NK-92 treated with Interleukin-12 subunit alpha and Interleukin-12 subunit beta, amount 100 ng/mL, for 24 hours (cell line): ENCODE data around the gene HORMAD2.
"Not testable (repeated sequence)": the region's sequence is repeated elsewhere in the genome, so short reads cannot be mapped to it uniquely, and the experiment has no call there.

Source experiments
- DNase-seq: peaks from one replicate; lab custom pipeline; 2025; lab: John Stamatoyannopoulos, UW

The HORMAD2 gene

DNA sequence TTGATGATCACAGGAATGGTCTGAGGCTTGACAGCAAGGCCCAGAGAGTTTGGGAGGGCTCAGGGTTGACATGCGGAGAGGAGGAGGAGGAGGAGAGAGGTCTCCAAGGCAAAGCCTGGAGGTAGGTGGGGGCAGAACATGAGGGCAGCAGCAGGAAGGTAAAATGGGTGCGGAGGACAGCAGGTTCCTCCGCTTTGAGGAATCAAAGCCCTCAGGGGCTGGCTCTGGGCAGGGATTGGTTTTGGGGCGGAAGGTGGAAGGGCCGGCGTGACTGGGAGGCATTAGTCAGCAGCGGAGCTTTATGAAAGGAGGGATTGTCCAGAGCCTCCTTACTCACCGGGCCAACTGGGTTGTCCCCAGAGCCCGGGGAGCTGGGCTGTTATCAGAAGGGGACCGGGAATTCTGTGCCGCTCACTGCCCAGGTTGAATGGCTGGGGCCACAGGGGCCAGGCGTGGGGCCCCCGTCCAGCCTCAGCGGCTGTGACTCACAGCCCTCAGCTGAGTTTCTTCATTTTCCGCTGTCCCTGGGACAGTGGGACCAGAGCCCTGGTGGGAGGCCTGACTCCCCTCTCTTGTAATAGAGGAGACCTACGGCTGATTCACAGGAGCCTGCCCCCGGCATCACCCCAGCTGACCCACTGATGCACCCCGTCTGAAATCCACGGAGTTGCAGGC is 130.1 kb downstream of the HORMAD2 start:
- DNase-seq, result no peak

DNA sequence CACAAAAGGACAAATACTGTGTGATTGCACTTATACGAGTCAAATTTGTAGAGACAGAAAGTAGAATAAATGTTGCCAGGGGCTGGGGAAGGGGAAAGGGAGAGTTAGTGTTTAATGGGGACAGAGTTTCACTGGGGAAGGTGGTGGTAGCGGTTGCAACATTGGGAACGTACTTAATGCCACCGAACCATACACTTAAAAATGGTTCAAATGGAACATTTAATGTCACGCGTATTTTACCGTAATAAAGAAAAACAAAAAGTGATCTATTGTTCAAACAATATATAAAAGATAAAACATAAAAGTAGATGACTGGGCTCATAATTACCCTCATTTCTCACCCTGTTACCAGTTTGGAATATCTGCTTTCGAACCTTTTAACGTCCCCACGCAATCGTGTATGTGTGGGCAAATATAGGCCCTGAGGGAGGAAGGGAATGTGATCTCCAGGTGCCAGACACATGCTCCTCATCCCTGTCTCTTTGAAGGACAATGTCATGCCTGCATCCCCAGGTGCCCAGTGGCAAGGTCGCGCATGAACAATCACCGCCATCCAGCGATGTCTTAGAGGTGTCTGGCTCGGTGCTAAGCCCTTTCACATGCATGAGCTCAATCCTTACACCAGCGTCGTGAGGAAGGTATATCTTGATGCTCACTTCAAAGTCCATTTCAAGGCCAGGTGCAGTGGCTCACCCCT is 131.0 kb downstream of the HORMAD2 start:
- no peak for DNase-seq

DNA sequence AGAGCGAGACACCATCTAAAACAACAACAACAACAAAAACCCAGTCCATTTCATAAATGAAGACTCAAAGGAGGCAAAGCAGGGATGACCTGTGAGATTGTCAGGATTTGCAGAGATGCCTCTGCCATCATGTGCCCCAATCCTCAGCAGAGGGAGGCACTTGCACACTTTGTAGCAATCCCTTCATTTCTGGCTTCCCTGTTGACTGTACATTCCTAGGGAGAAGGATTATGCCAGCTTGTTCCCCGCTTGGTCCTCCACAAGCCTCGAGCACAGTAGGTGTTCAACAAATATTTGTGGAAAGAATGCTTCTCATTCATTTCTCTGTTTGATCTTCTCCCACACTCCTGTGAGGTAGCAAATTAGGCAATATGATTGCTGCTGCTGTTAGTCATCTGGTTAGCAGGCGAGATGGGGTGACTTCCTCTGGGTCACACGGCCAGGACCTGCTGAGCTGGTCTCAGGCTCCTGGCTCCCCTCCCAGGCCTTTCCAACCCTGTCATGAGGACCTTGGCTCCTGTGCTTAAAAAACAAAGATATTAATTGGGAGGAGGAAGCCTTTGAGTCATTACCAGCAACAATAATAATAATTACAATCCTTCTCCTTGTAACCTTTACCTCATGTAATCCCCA is 132.2 kb downstream of the HORMAD2 start:
- DNase-seq, result peak; percentile 52

DNA sequence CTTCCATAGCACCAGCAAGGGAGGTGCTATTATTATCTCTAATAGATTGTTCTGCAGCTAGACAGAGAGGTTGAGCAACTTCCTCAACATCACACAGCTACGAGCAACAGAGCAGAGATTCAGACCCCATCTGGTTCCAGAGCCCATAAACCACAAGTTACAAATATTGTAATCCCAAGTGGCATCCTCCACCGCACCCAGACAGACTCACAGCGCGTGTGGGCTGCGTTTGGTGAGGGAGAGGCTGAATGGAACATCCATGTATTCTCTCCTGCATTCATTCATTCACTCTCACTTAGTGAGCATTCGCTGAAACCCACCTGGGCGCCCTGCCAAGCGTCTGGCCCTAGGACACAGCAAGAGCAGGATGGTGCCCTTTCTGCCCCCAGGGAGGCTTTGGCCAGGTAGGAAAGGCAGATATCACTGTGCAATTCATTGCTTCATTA is 132.8 kb downstream of the HORMAD2 start:
- no peak for DNase-seq

DNA sequence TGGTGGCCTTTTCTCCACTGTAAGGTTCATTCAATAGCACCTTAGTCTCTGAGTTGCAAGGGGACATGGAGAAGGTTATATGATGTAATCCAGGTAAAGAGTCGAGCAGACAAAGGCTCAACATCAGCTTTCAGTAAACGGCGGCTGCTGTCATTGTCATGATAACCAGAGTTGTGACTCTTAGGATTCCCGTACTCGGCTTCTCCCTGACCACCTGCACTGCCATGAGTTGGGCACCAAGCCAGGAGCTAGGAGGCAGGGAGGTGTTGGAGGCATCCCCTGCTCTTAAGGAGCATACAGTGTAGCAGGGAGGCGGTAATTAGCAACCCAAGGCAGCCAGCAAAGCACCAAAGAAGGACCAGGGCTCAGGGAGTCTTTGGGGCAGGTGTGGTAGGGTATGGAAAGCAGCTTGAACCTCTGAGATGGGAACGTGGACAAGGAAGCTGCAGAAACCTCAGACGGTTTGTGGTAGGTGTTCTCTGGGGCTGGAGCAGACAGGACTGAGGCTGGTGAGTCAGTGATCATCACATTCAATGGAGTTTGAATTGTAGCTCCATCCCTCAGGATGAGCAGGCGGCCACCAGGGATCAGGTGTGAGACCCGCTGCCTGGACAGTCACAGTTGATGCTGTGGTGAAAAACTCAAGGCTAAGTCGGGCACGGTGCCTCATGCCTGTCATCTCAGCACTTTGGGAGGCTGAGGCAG is 134.6 kb downstream of the HORMAD2 start:
- no peak for DNase-seq

DNA sequence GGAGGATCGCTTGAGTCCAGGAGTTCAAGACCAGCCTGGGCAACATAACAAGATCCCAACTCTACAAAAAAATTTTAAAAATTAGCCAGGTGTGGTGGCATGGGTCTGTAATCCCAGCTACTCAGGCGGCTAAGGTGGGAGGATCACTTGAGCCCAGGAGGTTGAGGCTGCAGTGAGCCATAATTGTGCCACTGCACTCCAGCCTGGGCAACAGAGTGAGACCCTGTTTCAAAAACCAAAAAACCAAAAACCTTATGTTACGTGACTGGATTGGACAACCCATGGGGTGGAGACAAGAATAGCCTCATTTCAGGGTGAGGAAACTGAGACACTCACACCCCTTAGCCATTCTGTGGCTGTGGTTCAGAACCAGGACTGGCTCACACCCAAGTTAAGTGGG is 136.0 kb downstream of the HORMAD2 start:
- not testable (repeated sequence) for DNase-seq

DNA sequence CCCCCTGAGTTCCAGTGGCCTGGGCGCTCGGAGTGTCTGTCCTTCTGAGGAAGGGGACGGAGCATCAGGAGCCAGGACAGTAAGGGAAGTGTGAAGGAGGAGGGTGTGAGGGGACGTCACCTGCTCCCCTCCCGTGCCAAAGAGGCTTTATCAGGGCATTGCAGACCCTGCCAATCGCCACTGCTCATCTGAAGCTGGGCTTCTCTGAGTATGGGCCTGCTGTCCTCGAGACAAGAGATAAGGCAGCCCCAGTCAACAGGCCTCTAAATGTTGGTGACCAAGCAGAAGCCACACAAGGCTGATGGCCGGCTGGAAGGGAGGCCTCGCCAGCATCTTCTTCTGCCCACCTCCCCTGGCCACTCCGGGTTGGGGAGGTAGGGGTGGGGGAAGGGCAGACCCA is 136.4 kb downstream of the HORMAD2 start:
- DNase-seq, result no peak

DNA sequence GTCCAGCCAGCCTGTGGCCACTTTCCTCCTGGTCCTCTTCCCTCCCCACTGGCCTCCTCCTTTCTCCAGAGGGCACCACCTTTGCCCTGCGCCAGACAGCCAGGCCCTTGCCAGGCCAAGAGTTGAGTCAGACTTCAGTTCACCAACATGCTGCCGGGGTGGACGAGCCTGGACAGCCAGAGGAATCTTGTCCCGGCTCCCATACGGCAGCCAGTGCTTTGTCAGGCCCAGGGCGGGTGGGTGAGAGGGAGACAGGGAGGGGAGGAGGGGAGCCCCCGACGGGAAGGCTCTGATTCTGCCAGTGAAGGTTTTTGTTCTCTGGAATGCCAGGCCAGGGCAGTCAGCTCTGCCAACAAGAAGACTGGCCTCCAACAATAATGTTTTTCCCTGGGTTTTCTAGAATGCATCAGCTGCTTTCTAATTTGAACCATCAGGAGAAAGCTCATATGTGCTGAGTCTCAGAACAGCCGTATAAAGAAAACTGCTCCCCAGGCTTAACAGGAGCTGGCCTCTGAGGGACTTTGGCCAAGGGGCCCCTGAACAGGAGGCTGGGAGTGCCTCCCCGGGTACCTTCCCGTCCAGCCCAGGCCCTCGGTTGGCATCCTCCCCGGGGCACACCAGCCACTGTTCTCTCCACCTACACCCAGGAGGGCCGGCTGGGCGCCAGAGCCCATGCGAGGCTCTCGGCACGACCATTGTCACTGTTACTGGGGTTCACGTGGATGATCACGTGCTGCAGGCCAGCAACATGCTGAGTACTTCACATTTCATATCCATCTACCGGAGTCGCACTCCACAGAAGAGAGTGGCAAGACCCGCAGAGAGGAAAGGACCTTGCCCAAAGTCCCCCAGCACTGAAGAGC is 137.7 kb downstream of the HORMAD2 start:
- no peak for DNase-seq

DNA sequence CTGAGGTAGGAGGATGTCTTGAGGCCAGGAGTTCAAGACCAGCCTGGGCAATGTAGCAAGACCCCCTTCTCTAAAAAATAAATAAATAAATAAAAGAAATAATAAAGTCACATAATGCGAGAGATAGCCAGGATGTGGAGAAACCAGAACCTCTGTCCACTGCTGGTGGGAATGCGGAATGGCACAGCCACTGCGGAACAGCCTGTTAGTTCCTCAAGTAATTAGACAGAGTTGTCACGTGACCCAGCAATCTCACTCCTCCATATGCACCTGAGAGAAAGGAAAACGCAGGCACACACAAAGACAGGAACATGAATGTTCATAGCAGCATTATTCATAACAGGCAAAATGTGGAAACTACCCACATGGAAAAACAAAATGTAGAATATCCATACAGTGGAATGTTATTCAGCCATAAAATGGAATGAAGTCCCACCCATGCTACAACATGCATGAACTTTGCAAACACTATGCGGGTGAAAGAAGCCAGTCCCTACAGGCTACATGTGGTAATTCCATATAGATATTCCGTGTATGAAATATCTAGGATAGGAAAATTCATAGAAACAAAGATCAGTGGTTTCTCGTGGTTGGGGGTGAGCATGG is 138.9 kb downstream of the HORMAD2 start:
- DNase-seq, result no peak

DNA sequence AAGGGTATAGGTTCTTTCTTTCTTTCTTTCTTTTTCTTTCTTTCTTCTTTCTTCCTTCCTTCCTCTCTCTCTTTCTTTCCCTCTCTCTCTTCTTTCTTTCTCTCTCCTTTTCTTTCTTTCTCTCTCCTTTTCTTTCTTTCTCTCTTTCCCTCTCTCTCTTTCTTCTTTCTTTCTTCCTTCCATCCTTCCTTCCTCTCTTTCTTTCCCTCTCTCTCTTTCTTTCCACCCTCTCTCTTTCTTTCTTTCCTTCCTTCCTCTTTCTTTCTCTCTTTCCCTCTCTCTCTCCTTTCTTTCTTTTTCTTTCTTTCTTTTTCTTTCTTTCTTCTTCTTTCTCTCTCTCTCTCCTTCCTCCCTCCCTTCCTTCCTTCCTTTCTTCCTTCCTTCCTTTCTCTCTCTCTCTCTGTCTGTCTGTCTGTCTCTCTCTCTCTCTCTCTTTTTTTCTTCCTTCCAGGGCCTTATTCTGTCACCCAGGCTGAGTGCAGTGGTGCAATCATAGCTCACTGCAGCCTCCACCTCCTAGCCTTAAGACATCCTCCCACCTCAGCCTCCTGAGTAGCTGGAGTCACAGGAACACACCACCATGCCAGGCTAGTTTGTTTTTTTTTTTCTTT is 139.5 kb downstream of the HORMAD2 start:
- DNase-seq, result no peak

DNA sequence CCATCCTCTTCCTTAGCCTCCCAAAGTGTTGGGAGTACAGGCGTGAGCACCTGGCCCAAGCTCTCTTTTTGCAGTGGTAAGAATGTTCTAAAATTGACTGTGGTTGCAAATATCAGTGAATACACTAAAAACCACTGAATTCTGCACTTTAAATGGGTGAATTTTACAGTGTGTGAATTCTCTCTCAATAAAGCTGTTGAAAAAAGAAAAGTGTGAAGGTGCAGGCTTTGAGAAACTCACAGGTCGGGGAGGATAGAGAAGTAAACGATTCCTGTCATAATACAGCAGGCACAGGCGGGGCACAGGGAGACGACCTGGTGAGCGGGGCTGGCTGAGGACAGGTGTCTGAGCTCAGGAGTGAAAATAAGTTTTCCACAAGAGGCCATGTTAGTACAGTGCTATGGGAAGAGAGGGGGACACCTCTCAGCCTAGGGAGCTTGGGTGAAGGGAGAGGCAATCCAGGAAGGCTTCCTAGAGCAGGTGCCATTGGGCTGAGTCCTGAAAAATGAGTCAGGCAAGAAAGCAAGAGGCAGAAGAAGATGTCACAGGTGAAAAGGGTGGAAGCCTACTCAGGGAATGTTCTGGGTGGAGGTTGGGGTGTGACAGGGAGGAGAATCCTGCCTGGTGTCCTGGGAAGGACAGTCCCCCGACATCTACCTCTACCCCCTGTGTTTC is 140.2 kb downstream of the HORMAD2 start:
- no peak for DNase-seq

DNA sequence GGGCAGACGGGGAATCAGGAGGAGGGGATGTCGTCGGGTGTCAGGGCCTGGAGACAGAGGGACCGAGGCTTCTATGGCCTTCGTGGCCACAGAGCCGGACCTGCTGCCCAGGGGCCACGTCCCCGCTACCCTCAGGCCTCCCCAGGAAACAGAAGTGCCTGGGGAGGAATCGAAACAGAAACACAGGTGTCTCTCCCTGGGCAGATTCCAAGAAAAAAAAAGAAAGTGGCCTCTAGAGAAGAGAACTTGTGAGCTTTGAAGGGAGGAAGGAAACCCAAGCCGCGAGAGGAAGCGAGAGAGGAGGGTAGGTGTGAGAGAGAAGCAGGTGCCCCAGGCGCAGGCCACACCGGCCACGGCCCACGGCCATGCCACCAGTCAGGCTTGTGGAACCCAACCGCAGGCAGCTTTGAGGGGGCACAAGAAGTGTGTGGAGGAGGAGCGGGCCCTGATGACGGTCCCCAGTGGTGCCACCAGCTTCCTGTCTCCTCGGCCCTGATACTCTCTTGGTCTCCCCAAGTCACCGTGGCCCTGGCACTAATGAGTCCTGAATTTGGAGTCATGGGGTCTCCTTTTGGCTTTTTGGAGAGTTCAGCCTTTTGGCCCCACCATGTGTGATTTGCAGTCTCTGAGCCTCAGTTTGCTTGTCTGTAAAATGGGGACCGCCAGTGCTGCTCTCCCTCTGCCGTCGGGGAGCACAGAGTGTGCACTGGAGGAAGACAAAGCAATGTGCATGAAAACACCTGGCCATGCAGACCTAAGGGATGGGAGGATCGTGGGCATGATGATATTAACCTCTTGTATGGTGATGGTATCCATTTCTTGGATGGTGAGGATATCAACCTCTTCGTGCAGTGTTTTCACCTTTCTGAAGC is 141.1 kb downstream of the HORMAD2 start:
- no peak for DNase-seq

DNA sequence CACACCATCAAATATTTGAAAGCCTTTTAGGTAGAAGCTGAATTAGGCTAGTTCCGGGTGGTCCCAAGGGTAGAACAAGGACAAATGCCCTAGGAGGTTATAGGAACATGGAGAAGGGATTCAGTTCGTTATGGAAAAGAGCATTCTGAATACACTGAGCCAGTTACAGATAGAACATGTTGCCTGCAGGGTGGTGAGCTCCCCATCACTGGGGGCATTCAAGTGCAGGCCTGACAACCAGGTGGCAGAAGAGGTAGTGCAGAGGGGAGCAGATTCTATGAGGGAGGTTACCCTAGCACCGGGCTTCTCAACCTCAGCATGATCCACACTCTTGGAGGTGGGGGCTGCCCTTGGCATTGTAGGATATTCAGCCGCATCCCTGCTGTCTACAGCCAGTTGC is 142.1 kb downstream of the HORMAD2 start:
- no peak for DNase-seq

DNA sequence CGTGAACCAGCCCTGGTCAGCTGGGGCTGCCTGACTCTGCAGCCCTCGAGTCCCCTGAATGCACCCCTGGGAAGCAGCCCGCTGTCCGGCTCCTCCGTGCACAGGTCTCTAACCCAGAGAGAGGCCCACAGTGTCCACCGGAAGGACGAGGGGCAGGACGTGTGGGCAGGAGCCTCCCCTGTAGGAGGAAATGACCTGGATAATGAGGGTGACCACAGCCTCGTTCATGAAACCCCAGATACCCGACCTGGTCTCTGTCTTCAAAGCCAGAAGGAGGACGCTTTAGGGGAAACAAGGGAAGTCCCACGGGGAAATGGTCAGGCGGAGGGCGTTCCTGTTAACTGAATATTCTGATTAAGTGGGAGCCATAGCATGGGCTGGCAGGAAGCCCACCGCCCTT is 143.0 kb downstream of the HORMAD2 start:
- DNase-seq, result no peak

DNA sequence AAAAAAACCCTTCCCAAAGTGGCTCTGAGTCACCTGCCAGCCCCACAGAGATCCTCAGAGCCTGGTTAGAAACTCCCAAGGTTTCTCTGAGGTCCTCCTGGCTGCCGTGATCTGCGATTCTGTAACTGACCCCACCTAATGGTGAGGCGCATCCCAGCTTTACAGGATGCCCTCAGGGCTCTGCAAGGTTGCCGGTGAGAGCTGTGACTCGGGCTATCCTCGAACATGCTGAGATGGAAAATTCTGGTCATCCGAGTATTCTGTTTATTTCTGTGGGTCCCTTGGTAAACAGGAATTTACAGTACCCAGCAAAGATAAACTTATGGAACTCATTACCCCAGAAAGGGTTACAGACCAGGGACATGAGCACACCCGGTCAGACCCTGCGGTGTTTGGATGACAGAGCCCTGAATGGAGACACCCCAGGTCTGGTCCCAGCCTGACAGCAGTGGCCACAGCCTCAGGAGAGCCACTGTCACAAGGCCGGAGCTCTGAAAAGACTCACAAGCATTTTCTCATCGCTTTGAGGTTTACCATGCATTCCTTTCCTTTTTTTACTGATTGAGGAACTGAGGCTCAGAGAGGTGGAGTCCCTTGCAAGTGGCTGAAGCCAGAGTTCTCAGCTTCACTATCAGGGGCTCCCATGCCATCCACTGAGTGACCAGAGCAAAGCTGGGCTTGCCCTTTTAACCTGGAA is 144.0 kb downstream of the HORMAD2 start:
- no peak for DNase-seq

DNA sequence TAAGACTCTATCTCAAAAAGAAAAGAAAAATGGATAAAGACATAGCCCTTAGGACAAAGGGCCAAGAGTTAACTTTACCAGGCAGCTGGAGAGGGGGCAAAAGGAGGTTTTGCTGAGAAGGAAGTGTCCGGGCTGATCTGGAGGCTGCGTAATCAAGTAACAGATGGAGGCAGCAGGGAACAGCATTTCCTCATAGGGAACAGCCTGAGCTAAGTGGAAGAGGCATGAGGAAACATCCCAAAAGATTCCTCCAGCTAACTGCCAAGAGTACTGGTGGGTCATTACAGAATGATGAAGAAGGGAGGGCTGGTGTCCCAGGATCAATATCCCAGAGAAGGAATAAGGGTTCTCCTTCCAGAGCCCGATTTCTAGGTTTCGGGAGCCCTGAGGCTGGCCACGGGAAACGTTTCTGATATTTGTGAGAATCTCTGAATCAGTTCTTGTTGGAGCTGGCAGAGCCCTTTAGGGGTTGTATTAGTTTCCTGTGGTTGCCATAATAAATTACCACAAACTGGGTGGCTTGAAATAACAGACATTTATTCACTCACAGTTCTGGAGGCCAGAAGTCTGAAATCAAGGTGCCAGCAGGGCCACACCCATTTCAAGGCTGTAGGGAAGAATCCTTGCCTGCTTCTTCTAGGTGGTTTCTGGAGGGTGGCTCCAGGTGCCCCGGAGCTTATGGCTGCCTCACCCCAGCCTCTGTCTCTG is 145.1 kb downstream of the HORMAD2 start:
- DNase-seq, result no peak

DNA sequence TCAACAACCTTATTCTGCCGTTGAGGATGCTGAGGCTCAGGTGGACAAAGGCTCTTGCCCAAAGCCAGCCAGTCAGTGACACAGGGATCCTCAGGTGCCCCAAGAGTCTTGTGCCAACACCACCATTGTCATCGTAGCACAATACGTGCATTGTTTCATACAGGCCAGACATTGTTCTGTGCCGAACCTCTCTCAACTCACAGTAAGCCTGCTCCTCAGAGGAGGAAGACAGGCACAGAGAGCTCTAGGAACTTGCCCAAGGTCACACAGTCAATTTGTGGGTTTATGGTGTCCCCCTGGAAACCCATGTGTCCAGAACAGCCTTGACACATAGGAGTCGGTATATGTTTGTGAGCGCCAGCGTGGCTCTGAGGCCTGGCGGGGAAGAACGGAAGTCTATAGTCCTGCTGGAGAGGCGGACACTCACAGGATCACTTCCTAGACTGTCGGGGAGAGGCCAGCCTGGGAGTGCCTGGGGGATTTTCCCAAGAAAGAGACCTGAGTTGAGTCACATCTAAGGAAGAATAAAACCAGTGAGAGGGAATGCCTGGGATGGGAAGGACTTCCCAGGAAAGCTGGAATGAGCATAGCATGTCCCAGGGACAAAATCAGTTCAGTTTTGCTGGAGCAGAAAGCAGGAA is 146.0 kb downstream of the HORMAD2 start:
- DNase-seq, result no peak
